GM12801 (cell line): ENCODE data around the gene HRH1.

Source experiments
- TF ChIP-seq, protein P1 (sequence below): IDR thresholded peaks from one replicate; pipeline ENCODE4 v1.5.1; 2011; ENCODE audit warnings: control low read depth; ENCODE audit not compliant: insufficient read length; ENCODE audit errors: extremely low read depth

HRH1 gene

DNA sequence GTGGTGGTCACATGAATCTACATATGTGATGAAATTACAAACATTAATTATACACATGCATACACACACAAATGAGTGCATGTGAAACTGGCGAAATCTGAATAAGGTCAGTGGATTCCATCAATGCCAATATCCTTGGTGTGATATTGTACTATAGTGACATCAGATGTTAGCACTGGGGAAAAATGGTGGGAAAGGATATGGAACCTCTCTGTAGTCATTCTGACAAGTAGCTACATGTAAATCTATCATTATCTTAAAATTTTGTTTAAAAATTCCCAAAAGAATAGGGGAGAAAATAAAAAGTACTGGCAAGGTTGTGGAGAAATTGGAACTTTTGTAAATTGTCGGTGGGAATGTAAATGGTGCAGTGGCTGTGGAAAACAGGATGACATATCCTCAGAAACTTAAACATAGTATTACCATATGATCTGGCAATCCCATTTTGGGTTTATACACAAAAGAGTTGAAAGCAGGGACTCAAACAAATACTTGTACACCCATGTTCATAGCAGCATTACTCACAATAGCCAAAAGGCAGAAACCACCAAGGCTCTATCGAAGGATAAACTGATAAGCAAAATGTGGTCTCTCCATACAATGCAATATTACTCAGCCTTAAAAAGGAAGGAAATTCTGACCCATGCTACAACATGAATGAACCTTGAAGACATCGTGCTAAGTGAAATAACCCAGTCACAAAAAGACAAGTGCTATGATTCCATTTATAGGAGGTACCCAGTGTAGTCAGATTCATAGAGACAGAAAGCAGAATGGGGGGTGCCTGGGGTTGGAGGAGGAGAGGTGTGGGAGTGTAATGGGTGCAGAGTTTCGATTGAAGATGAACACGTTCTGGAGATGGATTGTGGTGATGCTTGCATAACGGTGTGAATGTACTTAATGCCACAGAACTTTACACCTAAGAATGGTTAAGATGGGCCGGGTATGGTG lies 25.3 kb upstream of the HRH1 start:
- TF ChIP-seq, protein P1, sequence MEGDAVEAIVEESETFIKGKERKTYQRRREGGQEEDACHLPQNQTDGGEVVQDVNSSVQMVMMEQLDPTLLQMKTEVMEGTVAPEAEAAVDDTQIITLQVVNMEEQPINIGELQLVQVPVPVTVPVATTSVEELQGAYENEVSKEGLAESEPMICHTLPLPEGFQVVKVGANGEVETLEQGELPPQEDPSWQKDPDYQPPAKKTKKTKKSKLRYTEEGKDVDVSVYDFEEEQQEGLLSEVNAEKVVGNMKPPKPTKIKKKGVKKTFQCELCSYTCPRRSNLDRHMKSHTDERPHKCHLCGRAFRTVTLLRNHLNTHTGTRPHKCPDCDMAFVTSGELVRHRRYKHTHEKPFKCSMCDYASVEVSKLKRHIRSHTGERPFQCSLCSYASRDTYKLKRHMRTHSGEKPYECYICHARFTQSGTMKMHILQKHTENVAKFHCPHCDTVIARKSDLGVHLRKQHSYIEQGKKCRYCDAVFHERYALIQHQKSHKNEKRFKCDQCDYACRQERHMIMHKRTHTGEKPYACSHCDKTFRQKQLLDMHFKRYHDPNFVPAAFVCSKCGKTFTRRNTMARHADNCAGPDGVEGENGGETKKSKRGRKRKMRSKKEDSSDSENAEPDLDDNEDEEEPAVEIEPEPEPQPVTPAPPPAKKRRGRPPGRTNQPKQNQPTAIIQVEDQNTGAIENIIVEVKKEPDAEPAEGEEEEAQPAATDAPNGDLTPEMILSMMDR = no peak

DNA sequence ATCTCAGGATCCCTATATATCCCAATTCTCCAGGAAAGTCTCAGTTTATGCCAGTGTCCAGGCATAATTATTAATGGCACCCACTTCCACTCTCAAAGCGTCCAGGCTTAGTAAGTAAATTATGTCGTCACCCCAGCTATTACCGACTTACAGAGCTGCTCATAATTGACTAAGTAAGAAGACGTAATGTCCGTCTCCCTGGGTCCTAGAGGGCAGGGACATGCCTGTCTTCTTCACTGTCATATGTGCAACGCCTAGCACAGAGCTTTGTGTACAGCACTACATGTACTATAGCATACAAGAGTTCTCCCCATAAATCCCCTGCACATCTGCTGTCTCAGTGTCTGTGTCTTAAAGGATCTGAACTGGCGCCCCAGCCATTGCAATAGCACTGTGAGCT lies 23.9 kb upstream of the HRH1 start:
- TF ChIP-seq, protein P1 = no peak

DNA sequence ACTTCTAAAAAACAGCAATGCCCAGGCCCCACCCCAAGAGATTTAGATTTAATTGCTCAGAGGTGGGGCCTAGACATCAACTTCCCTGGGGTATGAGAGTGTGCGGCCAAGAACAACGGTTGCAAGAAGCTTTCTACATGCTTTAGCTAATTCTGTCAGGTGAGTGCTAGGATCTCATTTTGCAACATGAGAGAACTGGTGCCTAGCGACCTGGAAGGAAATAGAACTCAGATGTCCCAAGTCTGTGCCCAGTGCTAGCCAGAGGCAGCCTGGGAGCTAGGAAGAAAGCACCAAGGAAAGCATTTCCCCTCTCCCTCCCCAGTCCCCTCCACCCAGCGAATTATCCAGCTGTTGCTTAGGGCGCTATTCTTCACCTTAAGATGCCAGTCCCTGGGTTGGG lies 22.9 kb upstream of the HRH1 start:
- TF ChIP-seq, protein P1 = no peak

DNA sequence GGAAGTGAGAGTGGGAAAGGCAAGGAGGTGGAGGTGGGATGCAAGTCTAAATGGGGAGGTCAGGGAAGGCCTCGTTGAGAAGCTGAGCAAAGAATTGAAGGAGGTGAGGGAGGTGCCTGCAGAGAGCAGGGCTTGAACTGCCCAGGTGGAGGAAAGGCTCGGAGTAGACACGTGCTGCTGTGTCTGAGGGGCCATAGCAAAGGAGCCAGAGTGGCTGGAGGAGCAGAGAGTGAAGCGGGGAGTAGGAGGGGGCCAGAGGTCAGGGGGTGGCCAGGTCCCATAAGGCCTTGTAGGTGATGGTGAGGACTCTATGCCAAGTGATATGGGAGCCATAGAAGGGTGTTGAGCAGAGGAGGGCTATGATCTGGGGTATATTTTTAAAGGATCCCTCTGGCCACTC lies 21.4 kb upstream of the HRH1 start:
- TF ChIP-seq, protein P1 = no peak

DNA sequence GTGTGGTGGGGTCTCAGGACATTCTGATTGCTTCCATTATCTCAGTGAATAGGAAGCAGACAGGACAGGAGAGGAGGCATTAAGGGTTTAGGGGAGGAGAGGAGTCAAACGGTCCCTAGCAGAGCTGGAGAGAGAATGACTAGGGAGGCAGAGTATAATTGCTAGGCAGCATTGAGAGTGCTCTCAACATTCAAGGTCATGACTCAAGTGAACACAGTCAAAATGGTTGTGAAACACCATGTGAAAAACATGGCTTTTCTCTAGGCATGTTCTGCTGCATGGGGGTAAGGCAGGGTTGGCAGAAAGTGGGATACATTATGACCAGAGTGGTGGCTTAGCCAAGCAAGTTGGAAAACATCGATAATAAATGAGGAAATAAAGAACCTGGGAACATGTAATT lies 19.5 kb upstream of the HRH1 start:
- TF ChIP-seq, protein P1 = no peak

DNA sequence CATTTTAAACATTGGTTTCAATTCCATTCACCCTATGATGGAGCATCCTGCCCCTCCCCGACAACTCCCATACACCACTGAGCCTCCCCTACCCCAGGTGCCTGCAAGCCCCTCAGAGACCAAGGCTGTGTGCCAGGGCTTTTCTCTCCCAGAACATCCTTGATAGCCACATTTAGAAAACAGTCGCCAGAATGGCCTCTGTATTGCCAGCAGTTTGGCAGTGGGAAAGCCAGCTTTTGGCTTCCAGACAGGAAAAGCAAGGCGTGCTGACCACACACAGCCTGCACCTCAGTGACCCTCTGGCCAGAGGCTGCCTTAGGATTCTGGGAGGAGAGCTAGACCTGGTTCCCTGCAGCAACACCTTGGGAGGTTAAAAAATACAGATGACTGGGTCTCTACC lies 18.2 kb upstream of the HRH1 start:
- TF ChIP-seq, protein P1 = no peak

DNA sequence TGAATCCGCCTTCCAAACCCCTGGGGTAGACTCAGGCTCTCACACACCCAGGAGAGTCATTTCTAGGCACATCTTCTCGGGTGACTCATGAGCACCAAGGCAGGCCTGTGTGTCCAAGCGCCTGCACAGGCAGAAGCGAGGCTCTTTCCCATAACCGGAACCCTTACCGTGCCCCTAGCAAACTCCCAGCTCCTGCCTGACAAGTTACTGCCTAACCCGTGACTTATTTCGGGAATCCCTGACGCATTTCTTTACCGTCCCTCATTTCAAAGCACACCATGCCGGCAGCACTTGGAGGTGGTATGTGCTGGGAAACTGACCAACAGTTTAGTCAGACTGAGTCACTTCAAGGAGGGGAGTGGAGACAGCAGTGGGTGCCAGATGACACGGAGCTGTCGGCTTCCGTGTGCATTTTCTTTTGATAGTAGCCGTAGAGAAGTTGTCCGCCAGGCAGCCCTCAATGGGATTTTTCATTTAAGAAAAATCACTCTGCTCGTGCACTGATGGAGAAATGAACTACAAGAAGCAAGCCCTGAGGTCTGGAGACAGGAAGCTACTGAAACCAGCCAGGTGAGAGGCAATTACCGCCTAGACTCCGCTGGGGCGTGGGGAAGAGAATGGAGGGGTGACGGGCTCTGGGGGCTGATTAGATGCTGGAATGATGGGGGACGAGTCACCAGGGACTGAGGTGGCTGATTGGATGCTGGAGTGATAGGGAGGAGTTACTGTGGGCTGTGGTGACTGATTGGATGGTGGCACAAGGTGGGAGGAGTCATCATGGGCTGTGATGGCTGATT lies 17.3 kb upstream of the HRH1 start:
- TF ChIP-seq, protein P1 = no peak
